Eye (tissue), 1 donor: ENCODE results near the gene CARD9.
"Not testable (repeated sequence)": the region's sequence is repeated elsewhere in the genome, so short reads cannot be mapped to it uniquely, and the experiment has no call there.

Source experiments
- DNase-seq: peaks from one replicate; pipeline ENCODE4 v3.0.0-alpha.2; 2015

Gene CARD9

GRCh38 chr9:136333486-136333885 is 40.0 kb downstream of the CARD9 start:
- DNase-seq, result no peak

- no peak for DNase-seq
Observed at GRCh38 chr9:136333045-136333444, 40.4 kb downstream of the CARD9 start.

DNA sequence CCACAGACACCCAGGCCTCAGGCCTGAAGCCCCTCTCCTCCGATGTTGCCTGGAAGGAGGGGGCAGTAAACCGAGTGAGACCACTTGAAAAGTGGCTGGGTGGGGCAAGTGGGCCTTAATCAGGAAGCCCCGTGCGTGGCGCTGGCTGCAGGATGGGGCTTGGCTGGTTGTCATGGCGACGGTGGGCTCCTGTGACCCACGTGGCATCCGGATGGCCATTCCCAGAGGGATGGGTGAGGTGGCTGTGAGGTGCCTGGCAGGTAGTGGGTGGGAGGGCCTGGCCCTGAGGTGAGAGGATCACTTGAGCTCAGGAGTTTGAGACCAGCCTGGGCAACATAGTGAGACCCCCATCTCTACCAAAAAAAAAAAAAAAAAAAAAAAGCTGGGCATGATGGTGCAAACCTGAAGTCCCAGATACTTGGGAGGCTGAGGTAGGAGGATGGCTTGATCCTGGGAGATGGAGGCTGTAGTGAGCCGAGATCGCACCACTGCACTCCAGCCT is 40.9 kb downstream of the CARD9 start:
- DNase-seq, result peak; percentile 12

DNA sequence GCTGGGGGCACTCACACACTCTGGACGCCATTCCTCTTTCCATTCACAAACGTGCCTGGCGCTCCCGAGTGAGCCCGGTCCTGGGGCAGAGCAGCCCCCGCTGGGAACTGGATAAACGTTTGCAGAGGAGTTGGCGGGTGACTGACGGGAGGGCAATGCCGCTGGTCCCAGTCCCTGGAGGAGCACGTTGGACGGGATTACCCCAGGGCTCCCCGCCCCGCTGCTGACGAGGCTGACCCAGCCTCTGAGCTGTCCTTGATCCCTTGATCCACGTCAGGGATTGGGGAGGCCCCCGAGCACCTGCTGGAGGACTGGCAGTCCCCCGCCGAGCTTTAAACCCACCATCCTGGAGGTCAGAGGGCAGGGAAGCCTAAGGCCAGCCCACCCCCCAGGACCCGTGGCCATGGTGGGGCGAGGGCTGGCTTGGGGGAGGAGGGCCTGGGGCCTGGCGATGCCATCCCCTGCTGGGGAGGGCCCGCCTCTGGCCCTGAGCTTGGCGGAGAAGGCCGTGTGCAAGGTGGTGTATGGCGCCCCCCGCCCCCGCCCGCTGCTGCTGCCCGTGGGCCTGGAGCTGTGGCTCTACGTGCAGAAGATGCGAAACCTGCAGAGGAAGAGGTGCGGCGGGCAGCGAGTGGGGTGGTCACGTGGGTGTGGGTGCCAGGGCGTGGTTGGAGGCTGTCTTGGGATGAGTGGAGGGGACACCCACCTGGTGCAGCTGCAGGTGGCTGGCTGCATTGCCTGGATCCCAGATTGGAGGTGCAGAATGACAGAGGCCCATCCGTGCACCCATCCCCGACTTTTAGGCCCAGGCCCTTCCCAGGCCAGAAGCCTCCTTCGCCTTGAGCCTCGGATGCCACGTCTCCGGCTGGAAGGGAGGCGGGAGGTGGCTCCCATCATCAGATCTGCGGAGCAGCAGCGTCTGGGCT is 41.6 kb downstream of the CARD9 start:
- peak; percentile 20 for DNase-seq

DNA sequence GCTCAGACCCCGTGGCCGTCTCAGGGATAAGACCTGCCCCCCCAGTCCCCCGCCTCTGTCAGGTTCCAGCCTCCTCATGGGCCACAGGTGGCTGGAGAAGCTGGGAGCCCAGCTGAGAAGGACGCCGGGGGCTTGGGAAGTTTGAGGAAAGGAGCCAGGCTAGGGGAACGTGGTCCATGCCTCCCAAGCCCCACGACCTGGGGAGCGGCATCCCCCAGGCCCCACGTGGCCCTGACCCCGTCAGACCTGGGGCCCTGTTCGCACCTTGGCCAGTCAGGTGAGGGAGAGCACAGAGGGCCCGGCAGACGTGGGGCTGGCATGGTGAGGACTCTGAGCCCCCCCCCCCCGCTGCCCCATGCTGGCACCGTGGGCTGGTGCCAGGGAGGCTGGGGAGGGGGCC is 42.4 kb downstream of the CARD9 start:
- DNase-seq, result no peak

- no peak for DNase-seq
Observed at GRCh38 chr9:136330406-136330990, 43.0 kb downstream of the CARD9 start.

GRCh38 chr9:136329636-136330405 is 43.6 kb downstream of the CARD9 start:
- no peak for DNase-seq

GRCh38 chr9:136329211-136329627 is 44.2 kb downstream of the CARD9 start:
- DNase-seq, result no peak

- DNase-seq, result peak; percentile 89
Observed at GRCh38 chr9:136328622-136329041, 44.8 kb downstream of the CARD9 start.

DNA sequence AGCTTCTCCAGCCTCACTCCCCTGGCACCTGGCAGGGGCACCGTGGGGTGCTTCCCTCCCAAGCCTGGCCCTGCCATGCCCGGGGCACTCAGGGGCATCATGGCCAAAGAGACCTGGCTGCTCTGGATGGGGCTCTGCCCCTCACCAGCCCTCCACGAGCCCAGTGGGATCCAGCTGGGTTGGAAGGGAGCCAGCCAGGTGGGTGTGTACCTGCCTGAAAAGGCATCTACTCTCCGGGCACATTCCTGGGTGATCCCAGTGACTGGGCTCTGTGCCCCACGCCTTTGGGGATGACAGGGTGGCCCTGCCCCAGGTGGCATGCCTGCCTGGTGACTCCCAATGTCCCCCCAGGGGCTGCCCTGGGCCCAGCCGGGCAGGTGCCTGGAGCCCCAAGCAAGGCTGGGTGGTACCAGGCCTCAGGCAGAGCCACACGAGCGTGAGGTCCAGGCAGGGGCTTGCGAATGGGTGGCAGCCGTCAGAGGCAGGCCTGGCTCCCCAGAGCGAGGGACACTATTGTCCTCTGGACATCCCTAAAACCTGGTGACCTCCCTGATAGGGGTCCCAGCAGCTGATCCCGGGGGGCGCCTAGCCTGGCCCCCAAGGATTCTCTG is 45.4 kb downstream of the CARD9 start:
- peak; percentile 68 for DNase-seq

GRCh38 chr9:136327304-136327974 is 46.0 kb downstream of the CARD9 start, which contains the start of gene GPSM1:
Gene GPSM1 (plus strand): TSS chr9:136327539. CDS start chr9:136327696, 157 bp downstream.
- peak; percentile 75 for DNase-seq

GRCh38 chr9:136326761-136327303 is 46.6 kb downstream of the CARD9 start:
- DNase-seq, result peak; percentile 67

- peak; percentile 87 for DNase-seq
Observed at GRCh38 chr9:136326061-136326760, 47.3 kb downstream of the CARD9 start.

DNA sequence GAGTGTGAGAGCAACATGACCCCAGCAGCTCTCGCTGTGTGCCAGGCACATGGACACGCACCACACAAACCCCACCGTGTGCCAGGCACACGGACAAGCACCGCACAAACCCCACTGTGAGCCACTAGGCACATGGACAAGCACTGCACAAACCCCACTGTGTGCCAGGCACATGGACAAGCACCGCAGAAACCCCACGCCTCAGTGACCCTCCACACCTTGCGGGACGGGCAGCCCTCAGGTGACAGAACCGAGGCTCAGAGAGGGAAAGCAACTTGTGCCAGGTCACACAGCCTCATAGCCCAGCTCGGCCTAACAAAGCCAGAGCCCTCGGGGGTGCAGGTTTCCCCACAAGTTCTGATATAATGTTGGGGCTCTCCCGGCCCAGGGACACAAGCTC is 48.1 kb downstream of the CARD9 start:
- no peak for DNase-seq

GRCh38 chr9:136324501-136325300 is 48.8 kb downstream of the CARD9 start:
- peak; percentile 54 for DNase-seq

GRCh38 chr9:136323371-136323789 is 50.1 kb downstream of the CARD9 start:
- peak; percentile 9 for DNase-seq

- no peak for DNase-seq
Observed at GRCh38 chr9:136322756-136323330, 50.6 kb downstream of the CARD9 start.

- no peak for DNase-seq
Observed at GRCh38 chr9:136321561-136321960, 51.9 kb downstream of the CARD9 start.

- DNase-seq, result not testable (repeated sequence)
Observed at GRCh38 chr9:136320972-136321371, 52.5 kb downstream of the CARD9 start.

- not testable (repeated sequence) for DNase-seq
Observed at GRCh38 chr9:136319955-136320354, 53.5 kb downstream of the CARD9 start.
